Activated T-helper 1 cell treated with anti-CD3 and anti-CD28 coated beads, Interleukin-12 subunit alpha, Interleukin-12 subunit beta, Interleukin-2, Interleukin-4 antibody, amounts not matched to agents 30 ng/mL and 10 ng/mL and 1 ng/mL, durations not matched to agents 14 hours and 24 hours and 36 hours (primary cell): ENCODE results near the gene TH. TPM values are rescaled to one million over a fixed set of nuclear protein-coding genes. Genes with fewer than 3 reads are reported as not detected.
"Not testable (repeated sequence)": the region's sequence is repeated elsewhere in the genome, so short reads cannot be mapped to it uniquely, and the experiment has no call there.

Experiments
- DNase-seq: peaks from one replicate; pipeline ENCODE4 v3.0.0; 2021; ENCODE audit warnings: low spot score
- H3K27ac Mint-ChIP-seq: one replicate; pipeline ENCODE4 v1.8.0; 2021; ENCODE audit warnings: mild to moderate bottlenecking, mixed read lengths
- H3K27me3 Mint-ChIP-seq: one replicate; pipeline ENCODE4 v1.8.0; 2022; ENCODE audit warnings: mild to moderate bottlenecking, moderate library complexity, mixed read lengths; ENCODE audit not compliant: insufficient read depth
- H3K36me3 Mint-ChIP-seq: one replicate; pipeline ENCODE4 v1.8.0; 2021; ENCODE audit warnings: low read depth, mixed read lengths
- H3K4me1 Mint-ChIP-seq: one replicate; pipeline ENCODE4 v1.8.0; 2021; ENCODE audit warnings: low read depth, mixed read lengths
- H3K4me3 Mint-ChIP-seq: one replicate; pipeline ENCODE4 v1.8.0; 2021; ENCODE audit warnings: mild to moderate bottlenecking, moderate library complexity, mixed read lengths
- H3K9me3 Mint-ChIP-seq: one replicate; pipeline ENCODE4 v1.8.0; 2021; ENCODE audit warnings: mixed read lengths
- intact Hi-C: fragments of 100-400 bp; cut with micrococcal nuclease; formaldehyde crosslinking; loops from one replicate; pipeline ENCODE4 v1.15.1; 2024
- total RNA-seq: library from RNA; stranded (reverse); gene quantifications from 2 replicates; pipeline ENCODE4 v1.2.3, GENCODE V29; 2022

Gene TH
- total RNA-seq, 1 donor from 2014 or later, result not detected

GRCh38 chr11:2196970-2197770 lies 25.6 kb upstream of the TH start:
- H3K27me3 Mint-ChIP-seq, result peaks cover 4% of the 10 kb centered on the region
- intact Hi-C loops, result loop anchor here (1.0 to 10.0 kb wide), 4 partner anchors 108 to 338 kb away; partner anchors contain the start of gene TSSC4
- H3K27ac Mint-ChIP-seq, result peak overlapping the region; percentile 6
- no peaks in the 10 kb centered on the region for H3K4me1 Mint-ChIP-seq
- DNase-seq, result peak; percentile 55
- H3K36me3 Mint-ChIP-seq, result no peaks in the 10 kb centered on the region
- H3K4me3 Mint-ChIP-seq, result no peak overlapping the region
- H3K9me3 Mint-ChIP-seq, result no peaks in the 10 kb centered on the region

GRCh38 chr11:2195756-2196088 lies 24.1 kb upstream of the TH start:
- H3K27ac Mint-ChIP-seq, result no peak overlapping the region

GRCh38 chr11:2194877-2195755 lies 23.5 kb upstream of the TH start:
- intact Hi-C loops, result loop anchor here (10.0 kb wide), 1 partner anchor 340 kb away; no protein-coding TSS in a partner anchor
- Mint-ChIP-seq H3K27ac (no peak overlapping the region), H3K9me3 (no peaks in the 10 kb centered on the region), H3K36me3 (no peaks in the 10 kb centered on the region), H3K4me1 (no peaks in the 10 kb centered on the region), H3K27me3 (peaks cover 4% of the 10 kb centered on the region), H3K4me3 (no peak overlapping the region)
- peak; percentile 12 for DNase-seq

More at GRCh38 chr11:2195756-2196088, 24.1 kb upstream of the TH start:
- Mint-ChIP-seq H3K4me1 (no peaks in the 10 kb centered on the region), H3K4me3 (no peak overlapping the region), H3K9me3 (no peaks in the 10 kb centered on the region), H3K27me3 (peaks cover 4% of the 10 kb centered on the region), H3K36me3 (no peaks in the 10 kb centered on the region)
- intact Hi-C loops, result loop anchor here (10.0 kb wide), 1 partner anchor 339 kb away; no protein-coding TSS in a partner anchor
- no peak for DNase-seq

DNA sequence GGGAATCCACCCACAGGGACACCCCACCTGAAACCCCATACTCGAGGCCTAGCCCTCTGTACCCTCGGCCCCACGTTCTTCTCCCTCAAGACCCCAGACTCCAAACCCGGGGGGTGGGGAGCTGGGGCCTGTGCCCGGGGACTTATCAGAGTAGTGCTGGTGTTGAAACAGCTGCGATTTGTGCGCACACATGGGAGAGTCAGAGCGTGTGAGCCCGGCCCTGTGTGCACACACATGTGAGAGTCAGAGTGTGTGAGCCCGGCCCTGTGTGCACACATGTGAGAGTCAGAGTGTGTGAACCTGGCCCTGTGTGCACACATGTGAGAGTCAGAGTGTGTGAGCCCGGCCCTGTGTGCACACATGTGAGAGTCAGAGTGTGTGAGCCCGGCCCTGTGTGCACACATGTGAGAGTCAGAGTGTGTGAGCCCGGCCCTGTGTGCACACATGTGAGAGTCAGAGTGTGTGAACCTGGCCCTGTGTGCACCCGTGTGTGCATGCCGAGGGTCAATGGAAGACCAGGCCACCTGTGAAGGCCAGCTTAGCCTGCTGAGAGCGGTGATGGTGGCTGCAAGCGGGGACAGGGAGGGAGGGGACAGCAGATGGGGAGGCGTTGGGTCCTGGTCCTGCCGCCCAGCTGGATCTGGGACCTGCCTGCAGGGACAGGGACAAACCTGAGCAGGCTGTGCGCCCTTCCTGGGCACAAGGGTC lies 22.4 kb upstream of the TH start:
- not testable (repeated sequence) for DNase-seq, H3K27me3 Mint-ChIP-seq, H3K4me3 Mint-ChIP-seq, H3K27ac Mint-ChIP-seq, H3K36me3 Mint-ChIP-seq, H3K9me3 Mint-ChIP-seq, H3K4me1 Mint-ChIP-seq
- intact Hi-C loops, result loop anchor here (10.0 kb wide), 1 partner anchor 341 kb away; no protein-coding TSS in a partner anchor

GRCh38 chr11:2193099-2193887 lies 21.7 kb upstream of the TH start:
- Mint-ChIP-seq H3K27ac (no peak overlapping the region), H3K9me3 (no peaks in the 10 kb centered on the region), H3K36me3 (no peaks in the 10 kb centered on the region), H3K4me3 (no peak overlapping the region), H3K4me1 (no peaks in the 10 kb centered on the region), H3K27me3 (peaks cover 6% of the 10 kb centered on the region)
- DNase-seq, result no peak
- intact Hi-C loops, result loop anchor here (10.0 kb wide), 1 partner anchor 342 kb away; no protein-coding TSS in a partner anchor

- H3K27ac Mint-ChIP-seq, result no peak overlapping the region
- no peak for DNase-seq
- no peak overlapping the region for H3K4me3 Mint-ChIP-seq
- intact Hi-C loops, result loop anchor here (10.0 kb wide), 1 partner anchor 342 kb away; no protein-coding TSS in a partner anchor
- H3K27me3 Mint-ChIP-seq, result peaks cover 4% of the 10 kb centered on the region
- no peaks in the 10 kb centered on the region for H3K4me1 Mint-ChIP-seq
- H3K9me3 Mint-ChIP-seq, result no peaks in the 10 kb centered on the region
- H3K36me3 Mint-ChIP-seq, result no peaks in the 10 kb centered on the region
These were observed 20.8 kb upstream of the TH start for GRCh38 chr11:2192435-2192834.

DNA sequence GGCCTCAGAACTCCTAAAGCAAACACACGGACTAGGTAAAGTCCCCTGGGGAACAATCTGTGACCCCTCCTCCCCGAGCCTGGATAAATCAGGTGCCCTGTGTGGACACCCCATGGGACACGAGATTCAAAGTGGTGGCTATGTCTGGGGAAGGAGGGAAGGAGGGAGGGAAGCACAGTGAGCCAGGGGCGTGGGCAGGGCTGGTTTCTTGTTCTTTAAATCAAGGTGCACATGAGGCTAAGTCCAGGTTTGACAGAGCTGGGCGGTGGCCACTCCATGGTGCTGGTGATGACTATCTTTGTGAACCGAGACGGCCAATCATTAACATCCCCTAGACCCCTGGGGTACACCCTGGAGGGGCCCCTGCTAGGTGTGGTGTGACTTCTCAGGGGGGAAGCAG lies 20.3 kb upstream of the TH start:
- H3K36me3 Mint-ChIP-seq, result no peaks in the 10 kb centered on the region
- no peaks in the 10 kb centered on the region for H3K9me3 Mint-ChIP-seq
- no peak for DNase-seq
- no peaks in the 10 kb centered on the region for H3K4me1 Mint-ChIP-seq
- H3K27ac Mint-ChIP-seq, result no peak overlapping the region
- intact Hi-C loops, result loop anchor here (10.0 kb wide), 1 partner anchor 343 kb away; no protein-coding TSS in a partner anchor
- H3K27me3 Mint-ChIP-seq, result peaks cover 2% of the 10 kb centered on the region
- H3K4me3 Mint-ChIP-seq, result no peak overlapping the region

DNA sequence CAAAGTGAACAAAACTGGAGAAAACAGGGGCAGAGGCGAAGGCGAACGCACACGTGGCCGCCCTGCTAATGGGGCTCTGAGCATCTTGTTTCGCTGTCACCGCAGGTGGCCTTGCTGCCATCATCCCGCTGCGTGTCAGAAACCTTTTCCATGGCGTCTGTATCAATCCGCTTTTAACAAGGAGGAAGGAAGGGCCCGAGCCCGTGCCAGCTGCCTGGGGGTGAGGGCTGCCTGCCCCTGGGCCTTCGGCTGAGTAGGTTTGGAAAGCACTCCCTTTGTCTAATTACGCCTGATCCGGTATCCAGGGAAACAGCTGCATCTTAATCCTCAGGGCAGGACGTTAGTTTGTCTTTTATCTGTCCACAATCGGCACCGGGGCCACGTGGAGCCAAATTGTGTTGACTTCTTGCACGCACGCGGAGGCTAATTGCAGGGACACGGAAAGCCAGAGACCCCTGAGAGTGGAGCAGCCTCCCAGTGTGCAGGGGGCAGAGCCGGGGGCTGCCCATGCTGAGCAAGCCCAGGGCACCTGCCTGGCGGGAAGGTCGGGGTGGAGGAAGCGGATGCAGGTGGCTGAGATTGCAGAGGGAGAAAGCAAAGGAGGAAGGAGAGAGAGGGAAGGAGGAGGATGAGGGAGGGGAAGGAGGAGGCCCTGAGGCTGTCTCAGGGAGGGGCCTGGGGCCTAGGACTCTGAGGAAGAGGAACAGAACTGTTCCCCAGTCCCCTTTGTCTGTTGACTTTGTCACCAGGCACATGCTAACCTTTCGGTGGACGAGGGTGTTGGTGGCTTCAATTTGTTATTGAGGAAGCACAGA lies 19.2 kb upstream of the TH start:
- H3K36me3 Mint-ChIP-seq, result no peaks in the 10 kb centered on the region
- intact Hi-C loops, result loop anchor here (10.0 kb wide), 1 partner anchor 344 kb away; no protein-coding TSS in a partner anchor
- H3K27me3 Mint-ChIP-seq, result peaks cover 2% of the 10 kb centered on the region
- DNase-seq, result no peak
- H3K27ac Mint-ChIP-seq, result no peak overlapping the region
- no peaks in the 10 kb centered on the region for H3K4me1 Mint-ChIP-seq
- H3K9me3 Mint-ChIP-seq, result no peaks in the 10 kb centered on the region
- H3K4me3 Mint-ChIP-seq, result no peak overlapping the region

DNA sequence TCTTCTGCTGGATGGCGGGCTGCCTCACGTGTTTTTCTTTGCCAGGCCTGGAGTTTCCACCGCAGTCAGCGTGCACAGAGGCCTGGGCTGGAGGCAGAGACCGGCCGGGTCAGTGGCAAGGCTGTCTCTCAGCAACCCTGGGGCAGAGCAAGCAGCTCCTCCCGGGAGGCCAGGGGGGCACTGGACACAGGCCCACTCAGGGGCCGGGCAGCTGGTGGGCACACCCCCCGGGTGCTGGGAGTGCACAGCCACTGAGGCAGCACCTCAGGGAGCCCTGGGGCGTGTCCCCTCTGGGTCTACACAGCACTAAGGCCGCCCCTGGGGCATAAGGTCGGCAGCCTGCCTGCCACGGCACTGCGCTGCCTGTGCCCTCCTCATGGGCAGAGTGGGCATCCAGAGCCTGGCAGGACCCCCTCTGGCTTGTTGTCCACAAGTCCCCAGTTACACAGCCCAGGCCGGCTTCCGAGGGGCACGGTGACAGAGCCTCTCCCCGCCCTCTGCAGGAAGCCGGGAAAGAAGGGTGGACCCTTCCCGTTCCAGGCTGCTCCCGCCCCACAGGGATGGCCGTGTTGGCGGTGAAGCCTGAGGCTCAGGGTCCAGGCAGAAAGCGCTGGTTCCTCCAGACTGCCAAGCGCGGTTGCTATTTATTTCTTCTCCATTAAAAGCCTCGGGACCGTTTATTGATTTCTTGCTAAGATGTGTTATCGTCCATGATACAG lies 18.5 kb upstream of the TH start:
- DNase-seq, result no peak
- Mint-ChIP-seq H3K27ac (no peak overlapping the region), H3K27me3 (peaks cover 2% of the 10 kb centered on the region), H3K36me3 (no peaks in the 10 kb centered on the region), H3K4me1 (no peaks in the 10 kb centered on the region), H3K4me3 (no peak overlapping the region), H3K9me3 (no peaks in the 10 kb centered on the region)
- intact Hi-C loops, result loop anchor here (10.0 kb wide), 1 partner anchor 345 kb away; no protein-coding TSS in a partner anchor

- Mint-ChIP-seq H3K4me3 (no peak overlapping the region), H3K27ac (no peak overlapping the region), H3K9me3 (no peaks in the 10 kb centered on the region), H3K4me1 (no peaks in the 10 kb centered on the region), H3K36me3 (no peaks in the 10 kb centered on the region), H3K27me3 (peaks cover 5% of the 10 kb centered on the region)
- intact Hi-C loops, result no loop called here
- no peak for DNase-seq
These were observed 17.1 kb upstream of the TH start for GRCh38 chr11:2188745-2189144.

GRCh38 chr11:2187280-2187707 lies 15.7 kb upstream of the TH start:
- Mint-ChIP-seq H3K9me3 (no peaks in the 10 kb centered on the region), H3K27ac (no peak overlapping the region), H3K4me3 (no peak overlapping the region), H3K4me1 (no peaks in the 10 kb centered on the region), H3K36me3 (no peaks in the 10 kb centered on the region), H3K27me3 (peaks cover 7% of the 10 kb centered on the region)
- intact Hi-C loops, result no loop called here
- no peak for DNase-seq
